Measurements from ENCODE around the gene SNX5. TPM values are rescaled to one million over a fixed set of nuclear protein-coding genes. Genes with fewer than 3 reads are reported as not detected.

SNX5 gene
- total and polyA plus RNA-seq, 2 of the 13 experiments (the other 11 are each of a cell fraction or from before 2014, with no cell fraction given) = 664 to 1,040 TPM

DNA sequence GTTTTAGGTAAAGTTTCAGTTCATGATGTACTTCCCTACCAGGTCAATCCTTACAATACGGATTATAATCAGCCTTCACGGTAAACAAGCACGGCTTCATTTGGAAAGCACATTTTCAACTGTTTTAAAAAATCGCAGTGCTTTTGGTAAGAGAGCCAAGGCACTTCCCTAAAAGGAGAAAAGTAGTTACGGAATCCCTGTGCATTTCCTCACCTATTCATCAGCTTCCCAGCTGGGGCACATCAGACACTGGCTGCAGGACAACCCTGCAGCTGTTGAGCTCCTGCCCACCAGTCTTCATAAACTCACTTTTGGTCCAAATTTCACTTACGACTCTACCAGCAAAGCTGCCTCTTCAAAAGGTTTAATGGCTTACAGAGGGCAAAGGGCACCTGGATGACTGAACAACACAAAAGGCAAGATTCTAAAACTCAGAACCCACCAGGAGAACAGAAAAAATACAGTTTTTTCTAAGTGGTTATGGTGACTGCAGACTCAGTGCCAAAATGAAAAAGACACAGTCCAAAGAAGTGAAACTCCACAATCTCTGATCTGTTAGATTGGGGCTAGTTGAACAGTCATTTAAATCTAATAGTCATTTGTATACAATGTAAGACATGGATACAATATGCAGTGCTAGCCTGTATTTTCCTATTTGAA is 7.5 kb downstream of the SNX5 start (continued):
- TF ChIP-seq RXRA (CRISPR knock-in tag; IDR thresholded peaks at IDR 0.05) (peak; percentile 38; the same call in 1 of the 2 replicates), ZFP41 (CRISPR knock-in tag; IDR thresholded peaks at IDR 0.05; ENCODE audit: borderline replicate concordance) (no peak), ZNF34 (CRISPR knock-in tag; IDR thresholded peaks at IDR 0.05; ENCODE audit: borderline replicate concordance) (no peak), ZMYM3 (CRISPR knock-in tag; IDR thresholded peaks at IDR 0.05) (peak; percentile 73), ZNF7 (CRISPR knock-in tag; IDR thresholded peaks at IDR 0.05) (no peak), ZNF33A (CRISPR knock-in tag; IDR thresholded peaks at IDR 0.05; ENCODE audit: borderline replicate concordance) (no peak), ZNF772 (CRISPR knock-in tag; IDR thresholded peaks at IDR 0.05) (no peak), PTBP1 (IDR thresholded peaks at IDR 0.05; ENCODE audit: low read depth, low read length, poor library complexity, severe bottlenecking) (no peak), ZNF451 (CRISPR knock-in tag; IDR thresholded peaks at IDR 0.05) (no peak), ZNF572 (CRISPR knock-in tag; IDR thresholded peaks at IDR 0.05) (no peak), ZNF589 (CRISPR knock-in tag; conservative IDR thresholded peaks at IDR 0.05) (no peak)
- TF ChIP-seq, protein P1, sequence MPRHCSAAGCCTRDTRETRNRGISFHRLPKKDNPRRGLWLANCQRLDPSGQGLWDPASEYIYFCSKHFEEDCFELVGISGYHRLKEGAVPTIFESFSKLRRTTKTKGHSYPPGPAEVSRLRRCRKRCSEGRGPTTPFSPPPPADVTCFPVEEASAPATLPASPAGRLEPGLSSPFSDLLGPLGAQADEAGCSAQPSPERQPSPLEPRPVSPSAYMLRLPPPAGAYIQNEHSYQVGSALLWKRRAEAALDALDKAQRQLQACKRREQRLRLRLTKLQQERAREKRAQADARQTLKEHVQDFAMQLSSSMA (CRISPR knock-in tag; IDR thresholded peaks at IDR 0.05) = no peak
- TF ChIP-seq, protein P2, sequence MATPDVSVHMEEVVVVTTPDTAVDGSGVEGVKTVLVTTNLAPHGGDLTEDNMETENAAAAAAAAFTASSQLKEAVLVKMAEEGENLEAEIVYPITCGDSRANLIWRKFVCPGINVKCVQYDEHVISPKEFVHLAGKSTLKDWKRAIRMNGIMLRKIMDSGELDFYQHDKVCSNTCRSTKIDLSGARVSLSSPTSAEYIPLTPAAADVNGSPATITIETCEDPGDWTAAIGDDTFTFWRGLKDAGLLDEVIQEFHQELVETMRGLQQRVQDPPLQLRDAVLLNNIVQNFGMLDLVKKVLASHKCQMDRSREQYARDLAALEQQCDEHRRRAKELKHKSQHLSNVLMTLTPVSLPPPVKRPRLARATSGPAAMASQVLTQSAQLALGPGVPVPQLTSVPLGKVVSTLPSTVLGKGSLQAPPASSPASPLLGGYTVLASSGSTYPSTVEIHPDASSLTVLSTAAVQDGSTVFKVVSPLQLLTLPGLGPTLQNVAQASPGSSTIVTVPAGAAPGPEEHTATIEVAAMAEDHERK (CRISPR knock-in tag; IDR thresholded peaks at IDR 0.05; ENCODE audit: low read depth) = no peak
- TF ChIP-seq, protein P3, sequence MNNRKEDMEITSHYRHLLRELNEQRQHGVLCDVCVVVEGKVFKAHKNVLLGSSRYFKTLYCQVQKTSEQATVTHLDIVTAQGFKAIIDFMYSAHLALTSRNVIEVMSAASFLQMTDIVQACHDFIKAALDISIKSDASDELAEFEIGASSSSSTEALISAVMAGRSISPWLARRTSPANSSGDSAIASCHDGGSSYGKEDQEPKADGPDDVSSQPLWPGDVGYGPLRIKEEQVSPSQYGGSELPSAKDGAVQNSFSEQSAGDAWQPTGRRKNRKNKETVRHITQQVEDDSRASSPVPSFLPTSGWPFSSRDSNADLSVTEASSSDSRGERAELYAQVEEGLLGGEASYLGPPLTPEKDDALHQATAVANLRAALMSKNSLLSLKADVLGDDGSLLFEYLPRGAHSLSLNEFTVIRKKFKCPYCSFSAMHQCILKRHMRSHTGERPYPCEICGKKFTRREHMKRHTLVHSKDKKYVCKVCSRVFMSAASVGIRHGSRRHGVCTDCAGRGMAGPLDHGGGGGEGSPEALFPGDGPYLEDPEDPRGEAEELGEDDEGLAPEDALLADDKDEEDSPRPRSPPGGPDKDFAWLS (CRISPR knock-in tag; IDR thresholded peaks at IDR 0.05; ENCODE audit: borderline replicate concordance) = no peak
- TF ChIP-seq, protein P4, sequence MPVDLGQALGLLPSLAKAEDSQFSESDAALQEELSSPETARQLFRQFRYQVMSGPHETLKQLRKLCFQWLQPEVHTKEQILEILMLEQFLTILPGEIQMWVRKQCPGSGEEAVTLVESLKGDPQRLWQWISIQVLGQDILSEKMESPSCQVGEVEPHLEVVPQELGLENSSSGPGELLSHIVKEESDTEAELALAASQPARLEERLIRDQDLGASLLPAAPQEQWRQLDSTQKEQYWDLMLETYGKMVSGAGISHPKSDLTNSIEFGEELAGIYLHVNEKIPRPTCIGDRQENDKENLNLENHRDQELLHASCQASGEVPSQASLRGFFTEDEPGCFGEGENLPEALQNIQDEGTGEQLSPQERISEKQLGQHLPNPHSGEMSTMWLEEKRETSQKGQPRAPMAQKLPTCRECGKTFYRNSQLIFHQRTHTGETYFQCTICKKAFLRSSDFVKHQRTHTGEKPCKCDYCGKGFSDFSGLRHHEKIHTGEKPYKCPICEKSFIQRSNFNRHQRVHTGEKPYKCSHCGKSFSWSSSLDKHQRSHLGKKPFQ (CRISPR knock-in tag; IDR thresholded peaks at IDR 0.05; ENCODE audit: insufficient replicate concordance) = no peak
- TF ChIP-seq, protein P5, sequence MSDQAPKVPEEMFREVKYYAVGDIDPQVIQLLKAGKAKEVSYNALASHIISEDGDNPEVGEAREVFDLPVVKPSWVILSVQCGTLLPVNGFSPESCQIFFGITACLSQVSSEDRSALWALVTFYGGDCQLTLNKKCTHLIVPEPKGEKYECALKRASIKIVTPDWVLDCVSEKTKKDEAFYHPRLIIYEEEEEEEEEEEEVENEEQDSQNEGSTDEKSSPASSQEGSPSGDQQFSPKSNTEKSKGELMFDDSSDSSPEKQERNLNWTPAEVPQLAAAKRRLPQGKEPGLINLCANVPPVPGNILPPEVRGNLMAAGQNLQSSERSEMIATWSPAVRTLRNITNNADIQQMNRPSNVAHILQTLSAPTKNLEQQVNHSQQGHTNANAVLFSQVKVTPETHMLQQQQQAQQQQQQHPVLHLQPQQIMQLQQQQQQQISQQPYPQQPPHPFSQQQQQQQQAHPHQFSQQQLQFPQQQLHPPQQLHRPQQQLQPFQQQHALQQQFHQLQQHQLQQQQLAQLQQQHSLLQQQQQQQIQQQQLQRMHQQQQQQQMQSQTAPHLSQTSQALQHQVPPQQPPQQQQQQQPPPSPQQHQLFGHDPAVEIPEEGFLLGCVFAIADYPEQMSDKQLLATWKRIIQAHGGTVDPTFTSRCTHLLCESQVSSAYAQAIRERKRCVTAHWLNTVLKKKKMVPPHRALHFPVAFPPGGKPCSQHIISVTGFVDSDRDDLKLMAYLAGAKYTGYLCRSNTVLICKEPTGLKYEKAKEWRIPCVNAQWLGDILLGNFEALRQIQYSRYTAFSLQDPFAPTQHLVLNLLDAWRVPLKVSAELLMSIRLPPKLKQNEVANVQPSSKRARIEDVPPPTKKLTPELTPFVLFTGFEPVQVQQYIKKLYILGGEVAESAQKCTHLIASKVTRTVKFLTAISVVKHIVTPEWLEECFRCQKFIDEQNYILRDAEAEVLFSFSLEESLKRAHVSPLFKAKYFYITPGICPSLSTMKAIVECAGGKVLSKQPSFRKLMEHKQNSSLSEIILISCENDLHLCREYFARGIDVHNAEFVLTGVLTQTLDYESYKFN (CRISPR knock-in tag; conservative IDR thresholded peaks at IDR 0.05) = peak; percentile 91
- TF ChIP-seq, protein P6, sequence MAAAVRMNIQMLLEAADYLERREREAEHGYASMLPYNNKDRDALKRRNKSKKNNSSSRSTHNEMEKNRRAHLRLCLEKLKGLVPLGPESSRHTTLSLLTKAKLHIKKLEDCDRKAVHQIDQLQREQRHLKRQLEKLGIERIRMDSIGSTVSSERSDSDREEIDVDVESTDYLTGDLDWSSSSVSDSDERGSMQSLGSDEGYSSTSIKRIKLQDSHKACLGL (CRISPR knock-in tag; IDR thresholded peaks at IDR 0.05) = no peak
